BLaER1 treated with 17β-estradiol and CSF1 and Interleukin-3, amounts not matched to agents 10 nM and 100 nM (cell line): Measurements from ENCODE around the gene C11orf16.

Experiments used
- H3K27ac ChIP-seq, 11 experiments: shearing (Covaris generic); formaldehyde crosslinking; 2 replicates each; pipeline ENCODE4 v1.8.1; 2022
- H3K27me3 ChIP-seq, 11 experiments: shearing (Covaris generic); formaldehyde crosslinking; 2 replicates each; pipeline ENCODE4 v1.8.1; 2022
- H3K36me3 ChIP-seq, 11 experiments: shearing (Covaris generic); formaldehyde crosslinking; 2 replicates each; pipeline ENCODE4 v1.8.1; 2022
- H3K4me1 ChIP-seq, 10 experiments: shearing (Covaris generic); formaldehyde crosslinking; 2 replicates each; pipeline ENCODE4 v1.8.1; 2022
- H3K4me2 ChIP-seq, 11 experiments: shearing (Covaris generic); formaldehyde crosslinking; 2 replicates each; pipeline ENCODE4 v1.8.1; 2022
- H3K4me3 ChIP-seq, 10 experiments: shearing (Covaris generic); formaldehyde crosslinking; 2 replicates each; pipeline ENCODE4 v1.8.1; 2022
- H3K9ac ChIP-seq, 11 experiments: shearing (Covaris generic); formaldehyde crosslinking; 2 replicates each; pipeline ENCODE4 v1.8.1; 2022
- H3K9me3 ChIP-seq, 11 experiments: shearing (Covaris generic); formaldehyde crosslinking; replicated peaks in 1 of 11; 2 replicates each; pipeline ENCODE4 v1.8.1; 2022
- H4K20me1 ChIP-seq, 11 experiments: shearing (Covaris generic); formaldehyde crosslinking; 2 replicates each; pipeline ENCODE4 v1.8.1; 2022
- Cebpa-rat ChIP-seq, 11 experiments: shearing (Covaris generic); IDR thresholded peaks; 2 replicates each; pipeline ENCODE4 v1.8.1; 2022

Gene C11orf16

GRCh38 chr11:8878771-8879170 is 54.0 kb downstream of the C11orf16 start:
- Histone ChIP-seq H3K27ac (no peak overlapping the region), H3K4me2 (no peak overlapping the region), H3K36me3 (no peaks in the 10 kb centered on the region), H3K4me1 (peaks cover 11 to 26% (median 13%) of the 10 kb centered on the region in 10 experiments), H4K20me1 (no peaks in the 10 kb centered on the region), H3K9ac (no peak overlapping the region), H3K27me3 (0 out of 22 replicates have a peak, but pooled peaks cover 0 to under 1% (median 0%) of the 10 kb centered on the region in 11 experiments), H3K4me3 (no peak overlapping the region), H3K9me3 (peaks cover 0 to 6% (median 0%) of the 10 kb centered on the region in 11 experiments; a peak in 1 of 22 replicates)
- peak in 5 of 11 experiments; percentile 15 to 73 (median 33); a peak in 4 of 22 replicates for TF ChIP-seq Cebpa-rat (IDR thresholded peaks at IDR 0.05)

- H3K36me3 ChIP-seq: no peaks in the 10 kb centered on the region
- peak overlapping the region in 3 of 11 experiments; percentile 3 to 36 (median 8); a peak in 4 of 22 replicates for H3K9ac ChIP-seq
- peak overlapping the region; percentile 58 to 89 (median 70) for H3K4me2 ChIP-seq
- TF ChIP-seq Cebpa-rat (IDR thresholded peaks at IDR 0.05): no peak
- peaks cover 0 to 7% (median 0%) of the 10 kb centered on the region in 11 experiments; a peak in 6 of 22 replicates for H4K20me1 ChIP-seq
- H3K9me3 ChIP-seq: peaks cover 0 to 4% (median 0%) of the 10 kb centered on the region in 11 experiments; a peak in 2 of 22 replicates
- peak overlapping the region in 3 of 10 experiments; percentile 4 to 27 (median 22); a peak in 4 of 20 replicates for H3K4me3 ChIP-seq
- H3K27ac ChIP-seq: peak overlapping the region in 4 of 11 experiments; percentile 18 to 69 (median 36); a peak in 9 of 22 replicates
- H3K4me1 ChIP-seq: peaks cover 17 to 35% (median 25%) of the 10 kb centered on the region in 10 experiments
- peaks cover 41 to 48% (median 44%) of the 10 kb centered on the region in 11 experiments for H3K27me3 ChIP-seq
These were observed 58.9 kb downstream of the C11orf16 start for GRCh38 chr11:8873741-8874405.

- H3K27me3 ChIP-seq: peaks cover 57 to 66% (median 61%) of the 10 kb centered on the region in 11 experiments
- H3K4me1 ChIP-seq: peaks cover 17 to 28% (median 25%) of the 10 kb centered on the region in 10 experiments
- H3K9me3 ChIP-seq: no peaks in the 10 kb centered on the region; a peak in 1 of 22 replicates
- no peak overlapping the region for H3K4me2 ChIP-seq
- no peak for TF ChIP-seq Cebpa-rat (IDR thresholded peaks at IDR 0.05)
- H3K27ac ChIP-seq: no peak overlapping the region
- peaks cover 0 to 7% (median 0%) of the 10 kb centered on the region in 11 experiments; a peak in 6 of 22 replicates for H4K20me1 ChIP-seq
- H3K9ac ChIP-seq: no peak overlapping the region
- no peak overlapping the region for H3K4me3 ChIP-seq
- H3K36me3 ChIP-seq: no peaks in the 10 kb centered on the region
These were observed 60.8 kb downstream of the C11orf16 start for GRCh38 chr11:8871962-8872361.

GRCh38 chr11:8871171-8871775 is 61.5 kb downstream of the C11orf16 start:
- Histone ChIP-seq H3K4me3 (peak overlapping the region; percentile 56 to 75 (median 64)), H3K27me3 (peaks cover 60 to 73% (median 68%) of the 10 kb centered on the region in 11 experiments), H3K9me3 (no peaks in the 10 kb centered on the region; a peak in 1 of 22 replicates), H3K4me2 (peak overlapping the region; percentile 90 to 98 (median 96)), H3K9ac (peak overlapping the region in 6 of 11 experiments; percentile 19 to 72 (median 59); a peak in 7 of 22 replicates), H3K4me1 (peaks cover 17 to 28% (median 25%) of the 10 kb centered on the region in 10 experiments), H4K20me1 (peaks cover 0 to 7% (median 0%) of the 10 kb centered on the region in 11 experiments; a peak in 6 of 22 replicates), H3K27ac (no peak overlapping the region), H3K36me3 (no peaks in the 10 kb centered on the region)
- TF ChIP-seq Cebpa-rat (IDR thresholded peaks at IDR 0.05): no peak

GRCh38 chr11:8870411-8871170 is 62.2 kb downstream of the C11orf16 start:
- no peaks in the 10 kb centered on the region; a peak in 1 of 22 replicates for H3K9me3 ChIP-seq
- no peaks in the 10 kb centered on the region for H3K36me3 ChIP-seq
- peak overlapping the region in 10 of 11 experiments; percentile 14 to 72 (median 56); a peak in 18 of 22 replicates for H3K9ac ChIP-seq
- H3K4me1 ChIP-seq: peaks cover 17 to 28% (median 25%) of the 10 kb centered on the region in 10 experiments
- no peak overlapping the region for H3K27ac ChIP-seq
- H3K4me3 ChIP-seq: peak overlapping the region; percentile 56 to 75 (median 64)
- peaks cover 0 to 7% (median 0%) of the 10 kb centered on the region in 11 experiments; a peak in 6 of 22 replicates for H4K20me1 ChIP-seq
- peaks cover 60 to 76% (median 70%) of the 10 kb centered on the region in 11 experiments for H3K27me3 ChIP-seq
- no peak for TF ChIP-seq Cebpa-rat (IDR thresholded peaks at IDR 0.05)
- peak overlapping the region; percentile 90 to 98 (median 96) for H3K4me2 ChIP-seq
